GM23338 (cell line): ENCODE results near the gene CD84.

ENCODE experiments used
- CREB1 ChIP-seq: fragments of 250-450 bp; sonication (Bioruptor Pico); IDR thresholded peaks from 2 replicates; pipeline ENCODE4 v1.5.0; 2020; ENCODE audit warnings: low read depth, mild to moderate bottlenecking, moderate library complexity
- EZH2 ChIP-seq: fragments of 200-600 bp; sonication (generic); IDR thresholded peaks from one replicate; pipeline ENCODE4 v1.8.0; 2017; ENCODE audit warnings: antibody characterized with exemption, mild to moderate bottlenecking, low read depth; ENCODE audit not compliant: unreplicated experiment
- EZH2phosphoT487 ChIP-seq: fragments of 200-600 bp; sonication (generic); IDR thresholded peaks from one replicate; pipeline ENCODE4 v1.8.1; 2018; ENCODE audit warnings: antibody characterized with exemption; ENCODE audit not compliant: unreplicated experiment
- JUNB ChIP-seq: IDR thresholded peaks from one replicate; pipeline ENCODE4 v1.6.1; 2016; ENCODE audit warnings: antibody characterized with exemption; ENCODE audit not compliant: unreplicated experiment
- POLR2AphosphoS5 ChIP-seq: IDR thresholded peaks from 2 replicates; pipeline ENCODE4 v1.6.1; 2016; ENCODE audit warnings: antibody characterized with exemption, low read depth
- STAT1 ChIP-seq: IDR thresholded peaks from one replicate; pipeline ENCODE4 v1.6.1; 2016; ENCODE audit warnings: antibody characterized with exemption; ENCODE audit not compliant: unreplicated experiment
- ZNF114 ChIP-seq: fragments of 250-450 bp; sonication (Bioruptor Pico); IDR thresholded peaks from 2 replicates; pipeline ENCODE4 v1.5.0; 2020; ENCODE audit warnings: mild to moderate bottlenecking, moderate library complexity
- ZNF331 ChIP-seq: fragments of 250-450 bp; sonication (Bioruptor Pico); IDR thresholded peaks from 2 replicates; pipeline ENCODE4 v1.5.0; 2020; ENCODE audit warnings: low read depth, mild to moderate bottlenecking, moderate library complexity
- TF ChIP-seq, protein P1 (sequence below), 2 experiments: fragments of 200-600 bp in 1 of 2; sonication (generic) in 1 of 2; conservative IDR thresholded peaks; 2 replicates each; pipeline versions ENCODE4 v1.5.1 to v1.6.1; 2016 to 2017; ENCODE audit warnings: antibody characterized with exemption in 2 of 2, low read depth in 2 of 2, mild to moderate bottlenecking in 2 of 2, moderate library complexity in 1 of 2
- TF ChIP-seq, protein P2 (sequence below): IDR thresholded peaks from one replicate; pipeline ENCODE4 v1.6.1; 2018; ENCODE audit warnings: antibody characterized with exemption; ENCODE audit not compliant: unreplicated experiment
- TF ChIP-seq, protein P3 (sequence below): IDR thresholded peaks from 2 replicates; pipeline ENCODE4 v1.6.1; 2016; ENCODE audit warnings: antibody characterized with exemption
- TF ChIP-seq, protein P4 (sequence below): fragments of 250-450 bp; sonication (Bioruptor Pico); IDR thresholded peaks from 2 replicates; pipeline ENCODE4 v1.5.0; 2020; ENCODE audit warnings: mild to moderate bottlenecking, moderate library complexity

DNA sequence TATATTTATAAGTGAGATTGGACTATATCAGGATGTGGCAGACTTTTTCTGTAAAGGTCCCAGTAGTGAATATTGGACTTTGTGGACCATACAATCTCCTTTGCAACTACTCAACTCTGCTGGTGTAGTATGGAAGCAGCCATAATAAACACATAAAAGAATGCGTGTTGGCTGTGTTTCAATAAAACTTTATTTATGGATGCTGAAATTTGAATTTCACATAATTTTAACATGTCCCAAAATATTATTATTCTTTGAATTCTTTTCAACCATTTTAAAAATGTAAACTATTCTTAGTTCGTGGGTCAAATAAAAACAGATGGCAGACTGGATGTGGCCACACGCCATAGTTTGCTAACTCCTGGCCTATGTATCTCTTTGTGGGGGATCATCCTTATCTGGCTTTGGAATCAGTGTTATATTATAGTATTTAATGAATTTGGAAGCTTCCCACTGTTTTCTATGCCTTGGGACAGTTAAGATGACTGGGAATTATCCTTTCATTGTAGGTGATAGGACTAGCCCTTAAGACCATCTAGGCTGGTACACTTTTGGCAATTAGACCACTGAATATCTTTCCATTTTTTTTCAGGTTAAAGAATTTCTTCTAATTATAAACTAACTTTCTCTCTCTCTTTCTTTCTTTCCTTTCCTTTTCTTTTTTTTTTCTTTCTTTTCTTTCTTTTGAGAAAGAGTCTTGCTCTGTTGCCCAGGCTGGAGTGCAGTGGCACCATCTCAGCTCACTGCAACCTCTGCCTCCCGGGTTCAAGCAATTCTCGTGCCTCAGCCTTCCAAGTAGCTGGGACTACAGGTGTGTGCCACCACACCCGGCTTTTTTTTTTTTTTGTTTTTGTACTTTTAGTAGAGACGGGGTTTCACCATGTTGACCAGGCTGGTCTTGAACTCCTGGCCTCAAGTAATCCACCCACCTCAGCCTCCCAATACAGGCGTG, 41.3 kb downstream of the CD84 start:
- no peak for TF ChIP-seq EZH2phosphoT487
- no peak for TF ChIP-seq POLR2AphosphoS5
- TF ChIP-seq, protein P1, sequence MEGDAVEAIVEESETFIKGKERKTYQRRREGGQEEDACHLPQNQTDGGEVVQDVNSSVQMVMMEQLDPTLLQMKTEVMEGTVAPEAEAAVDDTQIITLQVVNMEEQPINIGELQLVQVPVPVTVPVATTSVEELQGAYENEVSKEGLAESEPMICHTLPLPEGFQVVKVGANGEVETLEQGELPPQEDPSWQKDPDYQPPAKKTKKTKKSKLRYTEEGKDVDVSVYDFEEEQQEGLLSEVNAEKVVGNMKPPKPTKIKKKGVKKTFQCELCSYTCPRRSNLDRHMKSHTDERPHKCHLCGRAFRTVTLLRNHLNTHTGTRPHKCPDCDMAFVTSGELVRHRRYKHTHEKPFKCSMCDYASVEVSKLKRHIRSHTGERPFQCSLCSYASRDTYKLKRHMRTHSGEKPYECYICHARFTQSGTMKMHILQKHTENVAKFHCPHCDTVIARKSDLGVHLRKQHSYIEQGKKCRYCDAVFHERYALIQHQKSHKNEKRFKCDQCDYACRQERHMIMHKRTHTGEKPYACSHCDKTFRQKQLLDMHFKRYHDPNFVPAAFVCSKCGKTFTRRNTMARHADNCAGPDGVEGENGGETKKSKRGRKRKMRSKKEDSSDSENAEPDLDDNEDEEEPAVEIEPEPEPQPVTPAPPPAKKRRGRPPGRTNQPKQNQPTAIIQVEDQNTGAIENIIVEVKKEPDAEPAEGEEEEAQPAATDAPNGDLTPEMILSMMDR (conservative IDR thresholded peaks at IDR 0.05; ENCODE audit: low read depth in 2 of 2): no peak
- no peak for TF ChIP-seq EZH2
- TF ChIP-seq STAT1: no peak
- TF ChIP-seq, protein P2, sequence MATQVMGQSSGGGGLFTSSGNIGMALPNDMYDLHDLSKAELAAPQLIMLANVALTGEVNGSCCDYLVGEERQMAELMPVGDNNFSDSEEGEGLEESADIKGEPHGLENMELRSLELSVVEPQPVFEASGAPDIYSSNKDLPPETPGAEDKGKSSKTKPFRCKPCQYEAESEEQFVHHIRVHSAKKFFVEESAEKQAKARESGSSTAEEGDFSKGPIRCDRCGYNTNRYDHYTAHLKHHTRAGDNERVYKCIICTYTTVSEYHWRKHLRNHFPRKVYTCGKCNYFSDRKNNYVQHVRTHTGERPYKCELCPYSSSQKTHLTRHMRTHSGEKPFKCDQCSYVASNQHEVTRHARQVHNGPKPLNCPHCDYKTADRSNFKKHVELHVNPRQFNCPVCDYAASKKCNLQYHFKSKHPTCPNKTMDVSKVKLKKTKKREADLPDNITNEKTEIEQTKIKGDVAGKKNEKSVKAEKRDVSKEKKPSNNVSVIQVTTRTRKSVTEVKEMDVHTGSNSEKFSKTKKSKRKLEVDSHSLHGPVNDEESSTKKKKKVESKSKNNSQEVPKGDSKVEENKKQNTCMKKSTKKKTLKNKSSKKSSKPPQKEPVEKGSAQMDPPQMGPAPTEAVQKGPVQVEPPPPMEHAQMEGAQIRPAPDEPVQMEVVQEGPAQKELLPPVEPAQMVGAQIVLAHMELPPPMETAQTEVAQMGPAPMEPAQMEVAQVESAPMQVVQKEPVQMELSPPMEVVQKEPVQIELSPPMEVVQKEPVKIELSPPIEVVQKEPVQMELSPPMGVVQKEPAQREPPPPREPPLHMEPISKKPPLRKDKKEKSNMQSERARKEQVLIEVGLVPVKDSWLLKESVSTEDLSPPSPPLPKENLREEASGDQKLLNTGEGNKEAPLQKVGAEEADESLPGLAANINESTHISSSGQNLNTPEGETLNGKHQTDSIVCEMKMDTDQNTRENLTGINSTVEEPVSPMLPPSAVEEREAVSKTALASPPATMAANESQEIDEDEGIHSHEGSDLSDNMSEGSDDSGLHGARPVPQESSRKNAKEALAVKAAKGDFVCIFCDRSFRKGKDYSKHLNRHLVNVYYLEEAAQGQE: no peak
- TF ChIP-seq JUNB: no peak
- TF ChIP-seq CREB1 (CRISPR knock-in tag): no peak
- no peak for TF ChIP-seq ZNF331
- TF ChIP-seq ZNF114 (CRISPR knock-in tag): no peak
- TF ChIP-seq, protein P3, sequence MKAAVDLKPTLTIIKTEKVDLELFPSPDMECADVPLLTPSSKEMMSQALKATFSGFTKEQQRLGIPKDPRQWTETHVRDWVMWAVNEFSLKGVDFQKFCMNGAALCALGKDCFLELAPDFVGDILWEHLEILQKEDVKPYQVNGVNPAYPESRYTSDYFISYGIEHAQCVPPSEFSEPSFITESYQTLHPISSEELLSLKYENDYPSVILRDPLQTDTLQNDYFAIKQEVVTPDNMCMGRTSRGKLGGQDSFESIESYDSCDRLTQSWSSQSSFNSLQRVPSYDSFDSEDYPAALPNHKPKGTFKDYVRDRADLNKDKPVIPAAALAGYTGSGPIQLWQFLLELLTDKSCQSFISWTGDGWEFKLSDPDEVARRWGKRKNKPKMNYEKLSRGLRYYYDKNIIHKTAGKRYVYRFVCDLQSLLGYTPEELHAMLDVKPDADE: no peak
- TF ChIP-seq, protein P4, sequence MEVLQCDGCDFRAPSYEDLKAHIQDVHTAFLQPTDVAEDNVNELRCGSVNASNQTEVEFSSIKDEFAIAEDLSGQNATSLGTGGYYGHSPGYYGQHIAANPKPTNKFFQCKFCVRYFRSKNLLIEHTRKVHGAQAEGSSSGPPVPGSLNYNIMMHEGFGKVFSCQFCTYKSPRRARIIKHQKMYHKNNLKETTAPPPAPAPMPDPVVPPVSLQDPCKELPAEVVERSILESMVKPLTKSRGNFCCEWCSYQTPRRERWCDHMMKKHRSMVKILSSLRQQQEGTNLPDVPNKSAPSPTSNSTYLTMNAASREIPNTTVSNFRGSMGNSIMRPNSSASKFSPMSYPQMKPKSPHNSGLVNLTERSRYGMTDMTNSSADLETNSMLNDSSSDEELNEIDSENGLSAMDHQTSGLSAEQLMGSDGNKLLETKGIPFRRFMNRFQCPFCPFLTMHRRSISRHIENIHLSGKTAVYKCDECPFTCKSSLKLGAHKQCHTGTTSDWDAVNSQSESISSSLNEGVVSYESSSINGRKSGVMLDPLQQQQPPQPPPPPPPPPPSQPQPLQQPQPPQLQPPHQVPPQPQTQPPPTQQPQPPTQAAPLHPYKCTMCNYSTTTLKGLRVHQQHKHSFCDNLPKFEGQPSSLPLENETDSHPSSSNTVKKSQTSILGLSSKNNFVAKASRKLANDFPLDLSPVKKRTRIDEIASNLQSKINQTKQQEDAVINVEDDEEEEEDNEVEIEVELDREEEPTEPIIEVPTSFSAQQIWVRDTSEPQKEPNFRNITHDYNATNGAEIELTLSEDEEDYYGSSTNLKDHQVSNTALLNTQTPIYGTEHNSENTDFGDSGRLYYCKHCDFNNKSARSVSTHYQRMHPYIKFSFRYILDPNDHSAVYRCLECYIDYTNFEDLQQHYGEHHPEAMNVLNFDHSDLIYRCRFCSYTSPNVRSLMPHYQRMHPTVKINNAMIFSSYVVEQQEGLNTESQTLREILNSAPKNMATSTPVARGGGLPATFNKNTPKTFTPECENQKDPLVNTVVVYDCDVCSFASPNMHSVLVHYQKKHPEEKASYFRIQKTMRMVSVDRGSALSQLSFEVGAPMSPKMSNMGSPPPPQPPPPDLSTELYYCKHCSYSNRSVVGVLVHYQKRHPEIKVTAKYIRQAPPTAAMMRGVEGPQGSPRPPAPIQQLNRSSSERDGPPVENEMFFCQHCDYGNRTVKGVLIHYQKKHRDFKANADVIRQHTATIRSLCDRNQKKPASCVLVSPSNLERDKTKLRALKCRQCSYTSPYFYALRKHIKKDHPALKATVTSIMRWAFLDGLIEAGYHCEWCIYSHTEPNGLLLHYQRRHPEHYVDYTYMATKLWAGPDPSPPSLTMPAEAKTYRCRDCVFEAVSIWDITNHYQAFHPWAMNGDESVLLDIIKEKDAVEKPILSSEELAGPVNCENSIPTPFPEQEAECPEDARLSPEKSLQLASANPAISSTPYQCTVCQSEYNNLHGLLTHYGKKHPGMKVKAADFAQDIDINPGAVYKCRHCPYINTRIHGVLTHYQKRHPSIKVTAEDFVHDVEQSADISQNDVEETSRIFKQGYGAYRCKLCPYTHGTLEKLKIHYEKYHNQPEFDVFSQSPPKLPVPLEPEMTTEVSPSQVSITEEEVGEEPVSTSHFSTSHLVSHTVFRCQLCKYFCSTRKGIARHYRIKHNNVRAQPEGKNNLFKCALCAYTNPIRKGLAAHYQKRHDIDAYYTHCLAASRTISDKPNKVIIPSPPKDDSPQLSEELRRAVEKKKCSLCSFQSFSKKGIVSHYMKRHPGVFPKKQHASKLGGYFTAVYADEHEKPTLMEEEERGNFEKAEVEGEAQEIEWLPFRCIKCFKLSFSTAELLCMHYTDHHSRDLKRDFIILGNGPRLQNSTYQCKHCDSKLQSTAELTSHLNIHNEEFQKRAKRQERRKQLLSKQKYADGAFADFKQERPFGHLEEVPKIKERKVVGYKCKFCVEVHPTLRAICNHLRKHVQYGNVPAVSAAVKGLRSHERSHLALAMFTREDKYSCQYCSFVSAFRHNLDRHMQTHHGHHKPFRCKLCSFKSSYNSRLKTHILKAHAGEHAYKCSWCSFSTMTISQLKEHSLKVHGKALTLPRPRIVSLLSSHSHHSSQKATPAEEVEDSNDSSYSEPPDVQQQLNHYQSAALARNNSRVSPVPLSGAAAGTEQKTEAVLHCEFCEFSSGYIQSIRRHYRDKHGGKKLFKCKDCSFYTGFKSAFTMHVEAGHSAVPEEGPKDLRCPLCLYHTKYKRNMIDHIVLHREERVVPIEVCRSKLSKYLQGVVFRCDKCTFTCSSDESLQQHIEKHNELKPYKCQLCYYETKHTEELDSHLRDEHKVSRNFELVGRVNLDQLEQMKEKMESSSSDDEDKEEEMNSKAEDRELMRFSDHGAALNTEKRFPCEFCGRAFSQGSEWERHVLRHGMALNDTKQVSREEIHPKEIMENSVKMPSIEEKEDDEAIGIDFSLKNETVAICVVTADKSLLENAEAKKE (CRISPR knock-in tag): no peak
